Measurements from ENCODE around the gene MINDY1.

MINDY1 gene, protein sequence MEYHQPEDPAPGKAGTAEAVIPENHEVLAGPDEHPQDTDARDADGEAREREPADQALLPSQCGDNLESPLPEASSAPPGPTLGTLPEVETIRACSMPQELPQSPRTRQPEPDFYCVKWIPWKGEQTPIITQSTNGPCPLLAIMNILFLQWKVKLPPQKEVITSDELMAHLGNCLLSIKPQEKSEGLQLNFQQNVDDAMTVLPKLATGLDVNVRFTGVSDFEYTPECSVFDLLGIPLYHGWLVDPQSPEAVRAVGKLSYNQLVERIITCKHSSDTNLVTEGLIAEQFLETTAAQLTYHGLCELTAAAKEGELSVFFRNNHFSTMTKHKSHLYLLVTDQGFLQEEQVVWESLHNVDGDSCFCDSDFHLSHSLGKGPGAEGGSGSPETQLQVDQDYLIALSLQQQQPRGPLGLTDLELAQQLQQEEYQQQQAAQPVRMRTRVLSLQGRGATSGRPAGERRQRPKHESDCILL

DNA sequence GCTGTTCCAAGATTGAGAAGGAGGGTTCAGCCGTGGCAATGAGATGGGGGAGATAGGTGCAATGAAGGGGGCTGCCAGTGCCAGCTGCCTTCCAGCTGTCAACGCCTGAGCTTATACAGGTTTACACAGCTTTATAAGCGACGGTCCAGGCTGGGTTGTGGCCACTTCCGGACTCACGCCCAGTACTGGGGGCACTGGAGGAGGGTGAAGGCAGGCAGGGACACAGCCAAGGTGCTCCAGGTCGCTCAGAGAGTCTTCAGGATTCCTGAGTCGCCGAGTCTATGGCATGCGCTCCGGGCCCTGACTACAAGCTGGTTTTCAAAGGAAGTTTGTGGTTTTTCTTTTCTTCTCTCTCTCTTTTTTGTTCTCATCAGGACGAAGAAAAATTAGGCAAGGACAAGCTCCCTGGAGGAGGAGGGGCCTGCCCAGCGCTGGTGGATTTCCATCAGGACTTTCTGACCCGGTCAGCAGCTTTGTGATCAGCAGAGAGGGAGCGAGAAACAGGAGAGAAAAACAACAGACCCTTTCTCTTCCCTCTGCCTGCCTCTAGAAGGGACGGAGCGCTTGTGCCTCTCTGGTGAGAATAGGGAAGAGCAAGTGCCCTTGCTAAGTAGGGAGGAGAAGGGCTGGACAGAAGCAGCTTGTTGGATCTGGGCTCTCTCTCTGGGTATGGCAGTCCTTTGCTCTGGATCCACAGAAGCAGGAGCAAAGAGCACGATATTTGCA lies at the start of gene MINDY1:
TSS of gene MINDY1 (minus strand) at position 576 of the 726 bp plus-strand sequence. CDS start 4,285 bp downstream, outside the sequence.
- Mint-ChIP-seq H3K27me3 (no peaks in the 10 kb centered on the region), H3K36me3 (peaks cover 12% of the 10 kb centered on the region), H3K27ac (peak within 1 kb of the TSS; percentile 98), H3K4me3 (peak within 1 kb of the TSS; percentile 97), H3K9me3 (no peaks in the 10 kb centered on the region), H3K4me1 (peaks cover 60% of the 10 kb centered on the region)
- peak; percentile 71 for ATAC-seq

DNA sequence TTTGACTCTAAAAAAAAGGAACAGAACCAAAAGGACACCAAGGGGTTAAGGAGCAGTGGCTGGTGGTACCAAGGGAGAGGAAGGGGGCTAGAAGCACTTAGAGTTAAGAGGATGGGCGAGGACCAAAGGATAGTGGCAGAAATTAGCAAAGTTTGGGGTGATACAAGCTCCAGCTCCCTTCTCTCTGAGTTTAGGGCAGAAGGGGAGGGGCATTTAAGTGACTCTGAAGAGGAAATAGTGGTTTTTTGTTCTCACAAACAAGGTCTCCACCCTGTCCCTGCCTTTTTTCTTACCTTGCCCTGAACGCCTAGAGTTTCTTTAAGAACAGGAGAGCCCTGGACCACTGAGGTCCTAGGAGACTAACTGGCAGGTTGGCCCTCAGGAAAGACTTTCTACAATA lies 49.4 kb upstream of the MINDY1 start:
- ATAC-seq: no peak
- peaks cover 72% of the 10 kb centered on the region for H3K36me3 Mint-ChIP-seq
- H3K4me1 Mint-ChIP-seq: peaks cover 63% of the 10 kb centered on the region

DNA sequence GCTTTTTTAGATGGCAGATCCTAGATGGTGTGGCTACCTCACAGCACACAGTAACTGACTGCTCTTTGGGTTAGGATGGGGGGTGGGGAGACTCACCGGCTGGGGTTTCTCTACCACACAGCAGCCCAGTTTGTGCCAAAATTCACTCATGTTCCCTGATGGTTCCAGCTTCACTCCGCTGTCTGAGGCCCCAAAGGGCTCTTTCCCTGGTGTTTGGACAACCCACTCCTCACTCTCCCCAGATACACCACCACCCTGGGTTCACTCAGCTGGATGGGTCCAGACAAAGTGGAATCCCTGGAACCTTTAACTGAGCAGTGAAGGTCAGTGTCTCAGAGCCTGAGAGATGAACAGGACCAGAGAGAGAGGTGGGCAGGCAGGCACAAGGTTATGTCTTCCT lies 48.9 kb upstream of the MINDY1 start:
- peaks cover 57% of the 10 kb centered on the region for H3K4me1 Mint-ChIP-seq
- no peak for ATAC-seq
- H3K9me3 Mint-ChIP-seq: no peaks in the 10 kb centered on the region
- peak overlapping the region; percentile 90 for H3K27ac Mint-ChIP-seq
- peaks cover 72% of the 10 kb centered on the region for H3K36me3 Mint-ChIP-seq
- H3K4me3 Mint-ChIP-seq: peak overlapping the region; percentile 86
- H3K27me3 Mint-ChIP-seq: no peaks in the 10 kb centered on the region

More for the DNA sequence above, 49.4 kb upstream of the MINDY1 start:
- no peaks in the 10 kb centered on the region for H3K27me3 Mint-ChIP-seq
- H3K9me3 Mint-ChIP-seq: no peaks in the 10 kb centered on the region
- peak overlapping the region; percentile 86 for H3K4me3 Mint-ChIP-seq
- H3K27ac Mint-ChIP-seq: peak overlapping the region; percentile 90

DNA sequence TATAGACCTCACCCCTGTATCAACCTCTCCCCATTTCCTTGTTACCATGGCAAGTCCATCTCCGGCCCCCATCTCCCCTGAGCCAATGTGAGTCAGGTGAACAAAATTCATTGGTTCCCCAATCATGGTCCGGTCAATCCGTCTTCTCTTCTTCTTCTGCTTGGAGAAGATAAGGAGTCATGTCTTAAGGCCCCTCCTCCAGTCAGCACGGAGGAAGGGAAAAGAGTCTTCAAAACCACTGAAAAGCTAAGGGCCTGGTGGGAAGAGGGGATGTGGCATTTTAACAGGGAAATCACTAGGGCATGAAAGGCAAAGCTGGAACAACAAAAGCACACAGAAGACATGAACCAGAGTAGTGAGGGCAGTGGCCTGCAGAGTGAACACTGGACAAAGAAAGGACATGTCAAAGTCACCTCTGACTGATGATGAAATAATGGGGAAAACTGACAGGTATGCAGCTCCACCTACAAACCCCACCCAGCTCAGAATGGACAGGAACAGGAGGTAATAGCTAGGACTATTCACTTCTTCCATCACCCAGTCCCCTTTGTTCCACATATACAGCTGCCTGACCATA lies 48.4 kb upstream of the MINDY1 start:
- Mint-ChIP-seq H3K27me3 (no peaks in the 10 kb centered on the region), H3K9me3 (no peaks in the 10 kb centered on the region), H3K36me3 (peaks cover 72% of the 10 kb centered on the region), H3K4me3 (peak overlapping the region; percentile 86), H3K27ac (peak overlapping the region; percentile 90), H3K4me1 (peaks cover 52% of the 10 kb centered on the region)
- ATAC-seq: no peak

DNA sequence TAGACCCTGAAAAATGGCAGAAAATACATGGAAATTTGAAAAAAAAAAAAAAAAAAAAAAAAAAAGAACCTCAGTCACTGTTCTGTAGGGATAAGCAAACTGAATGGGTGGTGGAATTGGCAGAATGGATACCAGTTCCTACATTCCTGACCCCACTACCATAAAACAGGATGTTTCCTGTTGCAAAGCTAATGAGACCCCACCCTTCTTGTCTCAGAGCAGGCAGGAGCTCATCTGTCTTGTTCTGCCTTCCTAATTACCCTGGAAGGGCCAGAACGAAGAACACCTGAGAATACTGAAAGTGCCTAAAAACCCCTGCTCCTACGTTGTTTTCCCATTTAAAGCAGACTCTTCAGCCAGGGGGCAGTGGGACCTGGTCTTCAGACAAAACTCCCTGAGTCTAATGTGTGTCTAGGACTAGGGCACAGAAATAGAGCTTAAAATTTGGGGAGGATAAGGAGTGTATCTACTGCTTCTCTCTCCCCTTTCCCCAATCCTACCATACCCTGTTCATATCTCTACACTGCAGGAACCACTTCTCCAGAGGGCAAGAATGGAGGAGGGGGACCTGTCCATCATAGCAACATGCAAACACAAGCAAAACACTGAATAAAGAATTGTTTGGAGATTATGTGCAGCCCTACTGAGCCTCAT lies 44.8 kb upstream of the MINDY1 start:
- H3K4me1 Mint-ChIP-seq: peaks cover 49% of the 10 kb centered on the region
- H3K9me3 Mint-ChIP-seq: no peaks in the 10 kb centered on the region

DNA sequence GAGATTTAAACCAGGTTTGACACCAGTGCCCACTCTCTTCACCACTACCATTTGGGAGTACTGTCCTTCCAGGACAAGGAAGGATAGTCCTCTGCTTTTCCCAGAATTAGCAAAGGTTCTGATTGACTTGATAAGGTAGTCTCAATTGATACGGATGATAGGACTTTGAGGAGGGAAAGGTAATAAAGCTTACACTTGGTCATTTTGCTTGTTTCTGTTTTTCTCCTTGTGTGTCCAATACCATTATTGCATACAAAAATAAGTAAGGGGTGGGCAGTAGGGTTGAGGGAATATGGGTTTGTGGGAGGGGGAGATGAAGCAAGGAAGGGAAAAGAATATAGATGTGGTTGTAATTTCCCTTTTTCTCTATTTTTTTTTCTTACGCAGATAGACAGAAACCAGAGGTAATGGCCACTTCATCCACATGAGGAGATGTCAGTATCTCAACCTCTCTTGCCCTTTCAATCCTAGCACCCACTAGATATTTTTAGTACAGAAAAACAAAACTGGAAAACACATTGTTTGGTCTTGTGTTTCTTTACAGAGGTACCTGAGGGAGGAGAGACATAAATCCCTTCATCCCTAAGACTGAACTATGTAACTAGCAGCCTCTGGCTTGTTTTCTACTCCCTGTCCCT lies 43.5 kb upstream of the MINDY1 start:
- no peak for ATAC-seq
- Mint-ChIP-seq H3K4me1 (peaks cover 44% of the 10 kb centered on the region), H3K9me3 (no peaks in the 10 kb centered on the region), H3K27ac (peak overlapping the region; percentile 95), H3K4me3 (no peak overlapping the region), H3K36me3 (peaks cover 36% of the 10 kb centered on the region), H3K27me3 (no peaks in the 10 kb centered on the region)

More for the DNA sequence above, 44.8 kb upstream of the MINDY1 start:
- no peak for ATAC-seq
- Mint-ChIP-seq H3K4me3 (no peak overlapping the region), H3K27me3 (no peaks in the 10 kb centered on the region), H3K27ac (peak overlapping the region; percentile 50), H3K36me3 (peaks cover 46% of the 10 kb centered on the region)

DNA sequence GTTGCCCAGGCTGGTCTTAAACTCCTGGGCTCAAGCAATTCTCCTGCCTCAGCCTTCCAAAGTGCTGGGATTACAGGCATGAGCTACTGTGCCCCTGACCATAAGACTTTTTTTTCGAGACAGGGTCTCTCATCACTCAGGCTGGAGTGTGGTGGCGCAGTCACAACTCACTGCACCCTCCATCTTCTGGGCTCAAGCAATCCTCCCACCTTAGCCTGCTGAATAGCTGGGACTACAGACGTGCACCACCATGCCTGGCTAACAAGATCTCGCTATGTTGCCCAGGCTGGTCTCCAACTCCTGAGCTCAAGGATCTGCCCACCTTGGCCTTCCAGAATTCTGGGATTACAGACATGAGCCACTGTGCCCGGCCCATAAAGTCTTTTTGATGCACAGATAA lies 42.8 kb upstream of the MINDY1 start:
- no peak overlapping the region for H3K4me3 Mint-ChIP-seq
- peak overlapping the region; percentile 95 for H3K27ac Mint-ChIP-seq
- peaks cover 37% of the 10 kb centered on the region for H3K4me1 Mint-ChIP-seq
- H3K27me3 Mint-ChIP-seq: no peaks in the 10 kb centered on the region
- H3K36me3 Mint-ChIP-seq: peaks cover 33% of the 10 kb centered on the region
- no peaks in the 10 kb centered on the region for H3K9me3 Mint-ChIP-seq
- no peak for ATAC-seq

DNA sequence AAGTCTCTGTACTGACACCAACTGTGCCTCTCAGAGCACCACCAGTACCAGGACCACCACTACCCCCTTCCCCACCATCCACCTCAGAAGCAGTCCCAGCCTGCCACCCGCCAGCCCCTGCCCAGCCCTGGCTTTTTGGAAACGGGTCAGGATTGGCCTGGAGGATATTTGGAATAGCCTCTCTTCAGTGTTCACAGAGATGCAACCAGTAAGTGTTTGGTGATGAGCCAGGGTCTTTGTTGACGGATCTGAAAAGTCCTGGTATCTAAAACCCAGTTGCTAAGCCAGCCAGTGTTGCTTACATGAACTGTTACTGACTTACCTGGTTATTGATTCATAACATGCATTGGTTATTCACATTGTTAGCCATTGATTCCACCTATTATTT lies 41.9 kb upstream of the MINDY1 start:
- Mint-ChIP-seq H3K27ac (peak overlapping the region; percentile 95), H3K9me3 (no peaks in the 10 kb centered on the region), H3K27me3 (no peaks in the 10 kb centered on the region), H3K4me1 (peaks cover 37% of the 10 kb centered on the region), H3K36me3 (peaks cover 29% of the 10 kb centered on the region), H3K4me3 (peak overlapping the region; percentile 92)
- no peak for ATAC-seq

DNA sequence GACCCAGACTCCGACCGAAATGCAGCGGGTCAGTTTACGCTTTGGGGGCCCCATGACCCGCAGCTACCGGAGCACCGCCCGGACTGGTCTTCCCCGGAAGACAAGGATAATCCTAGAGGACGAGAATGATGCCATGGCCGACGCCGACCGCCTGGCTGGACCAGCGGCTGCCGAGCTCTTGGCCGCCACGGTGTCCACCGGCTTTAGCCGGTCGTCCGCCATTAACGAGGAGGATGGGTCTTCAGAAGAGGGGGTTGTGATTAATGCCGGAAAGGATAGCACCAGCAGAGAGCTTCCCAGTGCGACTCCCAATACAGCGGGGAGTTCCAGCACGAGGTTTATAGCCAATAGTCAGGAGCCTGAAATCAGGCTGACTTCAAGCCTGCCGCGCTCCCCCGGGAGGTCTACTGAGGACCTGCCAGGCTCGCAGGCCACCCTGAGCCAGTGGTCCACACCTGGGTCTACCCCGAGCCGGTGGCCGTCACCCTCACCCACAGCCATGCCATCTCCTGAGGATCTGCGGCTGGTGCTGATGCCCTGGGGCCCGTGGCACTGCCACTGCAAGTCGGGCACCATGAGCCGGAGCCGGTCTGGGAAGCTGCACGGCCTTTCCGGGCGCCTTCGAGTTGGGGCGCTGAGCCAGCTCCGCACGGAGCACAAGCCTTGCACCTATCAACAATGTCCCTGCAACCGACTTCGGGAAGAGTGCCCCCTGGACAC lies 41.4 kb upstream of the MINDY1 start:
- no peaks in the 10 kb centered on the region for H3K27me3 Mint-ChIP-seq

DNA sequence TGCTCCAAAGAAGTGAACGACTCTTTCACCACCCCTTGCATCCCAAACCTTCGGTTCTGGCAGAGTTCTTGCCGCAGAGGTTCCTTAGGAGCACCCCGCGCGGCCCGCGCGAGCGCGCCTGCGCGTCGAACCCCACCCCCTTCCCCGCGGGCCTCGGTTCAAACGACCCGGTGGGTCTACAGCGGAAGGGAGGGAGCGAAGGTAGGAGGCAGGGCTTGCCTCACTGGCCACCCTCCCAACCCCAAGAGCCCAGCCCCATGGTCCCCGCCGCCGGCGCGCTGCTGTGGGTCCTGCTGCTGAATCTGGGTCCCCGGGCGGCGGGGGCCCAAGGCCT lies 40.9 kb upstream of the MINDY1 start, which contains the start of gene C1orf56:
TSS of gene C1orf56 (plus strand) at position 161 of the 334 bp plus-strand sequence. CDS start at position 258, 97 bp downstream.
- ATAC-seq: peak; percentile 88
- H3K4me1 Mint-ChIP-seq: peaks cover 37% of the 10 kb centered on the region
- H3K27me3 Mint-ChIP-seq: no peaks in the 10 kb centered on the region
- peak within 1 kb of the TSS; percentile 92 for H3K4me3 Mint-ChIP-seq
- peaks cover 18% of the 10 kb centered on the region for H3K36me3 Mint-ChIP-seq
- peak within 1 kb of the TSS; percentile 95 for H3K27ac Mint-ChIP-seq
- no peaks in the 10 kb centered on the region for H3K9me3 Mint-ChIP-seq

More for the DNA sequence above, 41.4 kb upstream of the MINDY1 start:
- peak; percentile 89 for ATAC-seq
- peaks cover 24% of the 10 kb centered on the region for H3K36me3 Mint-ChIP-seq
- H3K4me1 Mint-ChIP-seq: peaks cover 37% of the 10 kb centered on the region
- H3K4me3 Mint-ChIP-seq: peak overlapping the region; percentile 92
- peak overlapping the region; percentile 95 for H3K27ac Mint-ChIP-seq
- no peaks in the 10 kb centered on the region for H3K9me3 Mint-ChIP-seq

DNA sequence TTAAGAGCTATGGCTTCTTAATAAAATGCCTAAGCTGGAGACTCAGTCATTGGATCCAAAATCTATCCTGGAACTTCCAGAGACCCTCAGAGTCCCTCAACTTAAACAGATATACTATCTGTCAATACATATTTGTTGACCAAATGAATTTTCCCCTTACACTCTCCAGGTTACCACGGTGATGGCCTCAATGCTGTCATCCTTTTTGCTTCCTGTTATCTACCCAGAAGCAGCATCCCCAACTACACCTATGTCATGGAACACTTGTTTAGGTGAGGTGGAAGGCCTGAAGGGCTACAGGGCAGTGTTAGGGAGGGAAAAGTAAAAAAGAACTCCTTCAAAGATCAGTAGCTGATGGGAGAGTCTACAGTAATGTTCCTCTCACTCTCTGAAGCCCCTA lies 36.5 kb upstream of the MINDY1 start:
- H3K27me3 Mint-ChIP-seq: no peaks in the 10 kb centered on the region
- H3K4me3 Mint-ChIP-seq: no peak overlapping the region
- H3K36me3 Mint-ChIP-seq: peaks cover 13% of the 10 kb centered on the region
- no peak overlapping the region for H3K27ac Mint-ChIP-seq
- no peaks in the 10 kb centered on the region for H3K9me3 Mint-ChIP-seq
- no peak for ATAC-seq
- H3K4me1 Mint-ChIP-seq: peaks cover 23% of the 10 kb centered on the region

DNA sequence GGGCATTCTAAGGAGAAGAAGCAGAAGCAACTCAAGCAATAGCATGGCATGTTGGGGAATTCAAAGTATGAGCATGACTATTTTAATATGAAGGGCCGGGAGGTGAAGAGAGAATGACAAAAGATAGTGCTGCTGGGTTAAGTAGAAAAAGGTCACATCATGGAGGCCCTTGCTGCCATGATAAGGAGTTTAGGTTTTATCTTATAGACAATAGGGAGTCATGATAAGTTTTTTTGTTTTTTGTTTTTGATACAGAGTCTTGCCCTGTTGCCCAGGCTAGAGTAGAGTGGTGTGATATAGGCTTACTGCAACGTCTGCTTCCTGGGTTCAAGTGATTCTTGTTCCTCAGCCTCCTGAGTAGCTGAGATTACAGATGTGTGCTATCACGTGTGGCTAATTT lies 32.8 kb upstream of the MINDY1 start:
- Mint-ChIP-seq H3K36me3 (peaks cover 23% of the 10 kb centered on the region), H3K27me3 (no peaks in the 10 kb centered on the region), H3K9me3 (no peaks in the 10 kb centered on the region), H3K27ac (no peak overlapping the region), H3K4me1 (no peaks in the 10 kb centered on the region), H3K4me3 (no peak overlapping the region)
- ATAC-seq: no peak

DNA sequence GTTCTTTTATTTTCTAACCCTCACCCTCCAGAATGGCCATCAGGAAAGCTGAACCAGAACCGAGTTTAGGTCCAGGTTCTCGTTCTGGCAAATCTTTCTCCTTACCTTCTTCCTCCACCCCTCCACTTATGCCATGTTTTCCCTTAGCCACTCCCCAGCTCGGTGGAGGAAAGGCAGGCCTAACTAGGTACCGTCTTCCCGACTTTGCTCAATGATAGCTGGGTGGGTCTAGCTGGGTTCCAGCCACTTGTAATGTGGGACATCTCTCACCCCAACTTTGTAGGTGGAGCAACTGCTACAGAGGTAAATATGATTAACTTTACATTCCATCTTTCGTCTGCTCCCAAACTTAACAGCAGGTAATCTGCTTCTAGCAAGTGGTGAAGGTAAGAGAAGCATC lies 30.3 kb upstream of the MINDY1 start:
- no peaks in the 10 kb centered on the region for H3K9me3 Mint-ChIP-seq
- no peak for ATAC-seq
- peaks cover 32% of the 10 kb centered on the region for H3K36me3 Mint-ChIP-seq
- no peaks in the 10 kb centered on the region for H3K27me3 Mint-ChIP-seq
- H3K27ac Mint-ChIP-seq: no peak overlapping the region
- H3K4me3 Mint-ChIP-seq: no peak overlapping the region
- no peaks in the 10 kb centered on the region for H3K4me1 Mint-ChIP-seq

DNA sequence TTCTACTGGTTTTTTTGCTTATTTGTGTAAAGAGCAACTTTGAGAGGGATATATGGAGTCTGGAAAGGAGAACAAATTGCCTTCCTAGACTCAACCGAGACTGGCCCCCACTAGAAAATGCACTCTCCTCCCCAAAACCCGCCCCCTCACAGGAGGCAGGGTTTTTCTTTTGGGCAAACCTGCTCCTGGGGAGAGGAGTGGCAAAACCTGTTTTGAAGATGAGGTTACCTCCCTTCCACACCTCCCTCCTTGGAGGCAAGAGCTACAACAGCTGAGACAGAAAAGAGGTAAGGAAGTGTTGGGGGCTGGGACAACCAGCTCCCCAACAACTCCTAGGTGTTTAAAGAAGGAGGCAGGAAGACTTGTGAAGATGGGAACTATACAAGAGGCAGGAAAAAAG lies 29.7 kb upstream of the MINDY1 start, which contains the start of gene BNIPL:
TSS of gene BNIPL (plus strand) at position 231 of the 400 bp plus-strand sequence. CDS start at position 371, 140 bp downstream.
- Mint-ChIP-seq H3K27ac (no peak within 1 kb of the TSS), H3K4me1 (no peaks in the 10 kb centered on the region), H3K27me3 (no peaks in the 10 kb centered on the region), H3K36me3 (peaks cover 35% of the 10 kb centered on the region), H3K9me3 (no peaks in the 10 kb centered on the region), H3K4me3 (no peak within 1 kb of the TSS)
- no peak for ATAC-seq

Measured in stimulated activated memory B cell treated with anti-CD40 and anti-IgM and Interleukin-4, amounts not matched to agents 10 μg/mL and 1 μg/mL and 100 μg/mL, for 72 hours (primary cell).